GM06990 (cell line): ENCODE measurements around the gene ADAM8.

Experiments used
- DNase-seq: peaks from one replicate; pipeline ENCODE4 v3.0.0-alpha.2; 2011; ENCODE audit not compliant: insufficient read length; ENCODE audit errors: extremely low read depth
- H3K27me3 ChIP-seq: replicated peaks from 2 replicates; pipeline ENCODE4 v1.6.0; 2011; ENCODE audit warnings: low read length; ENCODE audit not compliant: control insufficient read depth, insufficient read depth
- H3K36me3 ChIP-seq: 2 replicates; pipeline ENCODE4 v1.5.1; 2011; ENCODE audit warnings: low read length; ENCODE audit not compliant: control insufficient read depth, insufficient read depth
- H3K4me3 ChIP-seq: replicated peaks from 2 replicates; pipeline ENCODE4 v1.5.1; 2011; ENCODE audit warnings: low read depth, mild to moderate bottlenecking, control low read depth, low read length
- TF ChIP-seq, protein P1 (sequence below): IDR thresholded peaks from 2 replicates; pipeline ENCODE4 v1.5.1; 2011; ENCODE audit warnings: low read length, control low read depth, mild to moderate bottlenecking, inconsistent platforms; ENCODE audit not compliant: insufficient read depth, poor library complexity, severe bottlenecking

The ADAM8 gene

DNA sequence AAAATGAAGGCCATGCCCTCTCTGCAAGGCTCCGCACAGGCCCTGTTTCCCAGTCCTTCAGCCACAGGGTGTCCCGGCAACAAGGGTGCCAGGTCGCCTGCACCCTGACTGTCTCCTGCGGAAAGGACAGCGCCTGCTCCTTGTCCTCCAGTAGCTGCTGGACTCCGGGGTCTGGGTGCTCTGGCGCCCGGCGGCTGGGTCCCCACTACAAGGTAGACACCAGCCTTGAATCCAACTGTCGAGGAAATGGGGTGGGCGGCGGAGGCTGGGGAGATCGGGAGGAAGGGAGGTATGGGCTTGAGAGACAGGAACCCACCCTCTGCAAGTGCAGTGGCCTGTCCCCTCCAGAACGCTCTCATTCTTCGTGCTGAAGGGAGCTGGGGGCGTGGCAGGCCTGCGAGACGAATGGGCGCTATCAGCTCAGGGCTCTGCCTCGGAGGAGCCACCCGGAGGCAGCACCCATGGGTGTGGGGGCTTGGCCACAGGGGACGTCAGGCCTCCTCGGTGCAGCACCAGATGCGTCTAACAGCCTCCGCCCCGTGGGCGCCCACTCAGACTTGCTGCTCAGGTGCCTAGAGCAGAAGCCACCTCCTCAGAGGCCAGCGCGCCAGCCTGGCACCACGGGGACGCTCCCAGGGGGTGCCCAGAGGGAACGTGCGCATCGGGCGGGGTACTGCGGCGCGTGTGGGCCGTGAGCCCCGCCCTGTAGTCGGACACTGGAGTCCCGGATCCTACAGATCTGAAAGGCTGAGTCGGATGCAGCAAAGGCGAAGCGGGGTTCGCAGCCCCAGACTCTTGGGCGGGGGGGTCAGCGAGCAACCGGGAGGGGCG lies 15.6 kb downstream of the ADAM8 start:
- DNase-seq, result peak; percentile 80
- H3K4me3 ChIP-seq, result peak overlapping the region; percentile 60
- no peaks in the 10 kb centered on the region for H3K27me3 ChIP-seq
- peaks cover 3% of the 10 kb centered on the region for H3K36me3 ChIP-seq
- TF ChIP-seq, protein P1, sequence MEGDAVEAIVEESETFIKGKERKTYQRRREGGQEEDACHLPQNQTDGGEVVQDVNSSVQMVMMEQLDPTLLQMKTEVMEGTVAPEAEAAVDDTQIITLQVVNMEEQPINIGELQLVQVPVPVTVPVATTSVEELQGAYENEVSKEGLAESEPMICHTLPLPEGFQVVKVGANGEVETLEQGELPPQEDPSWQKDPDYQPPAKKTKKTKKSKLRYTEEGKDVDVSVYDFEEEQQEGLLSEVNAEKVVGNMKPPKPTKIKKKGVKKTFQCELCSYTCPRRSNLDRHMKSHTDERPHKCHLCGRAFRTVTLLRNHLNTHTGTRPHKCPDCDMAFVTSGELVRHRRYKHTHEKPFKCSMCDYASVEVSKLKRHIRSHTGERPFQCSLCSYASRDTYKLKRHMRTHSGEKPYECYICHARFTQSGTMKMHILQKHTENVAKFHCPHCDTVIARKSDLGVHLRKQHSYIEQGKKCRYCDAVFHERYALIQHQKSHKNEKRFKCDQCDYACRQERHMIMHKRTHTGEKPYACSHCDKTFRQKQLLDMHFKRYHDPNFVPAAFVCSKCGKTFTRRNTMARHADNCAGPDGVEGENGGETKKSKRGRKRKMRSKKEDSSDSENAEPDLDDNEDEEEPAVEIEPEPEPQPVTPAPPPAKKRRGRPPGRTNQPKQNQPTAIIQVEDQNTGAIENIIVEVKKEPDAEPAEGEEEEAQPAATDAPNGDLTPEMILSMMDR, result peak; percentile 15

DNA sequence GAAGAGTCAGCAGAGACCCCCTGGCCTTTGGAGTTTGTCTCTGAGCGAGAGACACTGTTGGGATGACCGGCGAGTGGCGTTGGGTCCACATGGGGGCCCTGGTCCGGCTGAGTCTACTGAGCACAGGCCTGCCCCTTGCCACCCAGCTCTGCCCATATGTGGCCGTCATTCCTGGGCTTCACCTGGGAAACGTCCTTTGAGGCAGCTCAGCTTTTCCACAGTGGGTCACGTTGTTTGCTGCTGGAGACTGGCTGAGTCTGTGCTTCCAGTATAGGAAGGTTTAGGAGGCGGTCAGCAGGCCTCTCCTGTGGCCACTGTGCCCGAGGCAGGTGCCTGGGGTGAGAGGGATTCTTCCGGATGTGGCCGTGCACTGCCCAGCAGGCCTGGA lies 17.1 kb downstream of the ADAM8 start:
- TF ChIP-seq, protein P1, result no peak
- no peak for DNase-seq
- Histone ChIP-seq H3K4me3 (no peak overlapping the region), H3K27me3 (no peaks in the 10 kb centered on the region), H3K36me3 (no peaks in the 10 kb centered on the region; the same call in none of the 2 replicates)

DNA sequence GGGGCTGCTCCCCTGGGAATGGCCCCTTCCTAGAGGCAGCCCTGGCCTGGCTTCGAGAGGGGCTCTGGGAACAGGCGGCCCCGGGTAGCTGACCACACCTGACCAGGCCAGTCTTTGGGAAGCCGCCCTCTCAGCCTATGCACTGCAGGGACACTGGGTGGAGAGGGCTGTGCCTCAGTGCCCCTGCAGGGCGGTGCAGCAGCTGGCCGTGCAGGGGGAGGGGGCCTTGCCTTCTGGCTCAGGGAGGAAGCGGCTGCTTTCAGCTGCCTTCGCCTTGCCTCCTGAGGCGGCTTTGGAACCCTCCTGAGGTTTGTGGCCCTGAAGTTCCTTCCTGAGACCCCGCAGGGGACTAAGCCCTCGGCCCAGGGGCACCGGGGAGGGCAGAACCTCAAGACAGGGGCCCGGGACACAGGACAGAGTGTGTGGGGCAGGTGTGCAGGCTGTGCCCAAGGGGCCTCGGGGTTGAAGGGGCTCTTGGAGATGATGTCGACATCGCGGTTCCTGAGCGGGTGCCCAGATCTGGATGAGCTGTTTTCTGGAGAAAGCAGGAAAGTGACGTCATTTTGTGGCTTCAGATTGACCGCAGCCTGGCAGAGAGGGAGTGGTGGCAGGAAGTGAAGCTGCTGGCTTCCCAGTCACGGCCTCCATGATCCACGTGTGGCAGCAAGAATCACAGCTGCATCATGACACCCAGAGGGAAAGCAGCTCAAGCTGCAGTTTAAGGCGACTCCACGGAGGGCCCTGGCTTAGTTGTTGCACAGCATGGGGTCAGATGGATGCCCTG lies 17.7 kb downstream of the ADAM8 start:
- no peaks in the 10 kb centered on the region for H3K27me3 ChIP-seq
- TF ChIP-seq, protein P1, result no peak
- no peak overlapping the region for H3K4me3 ChIP-seq
- no peak for DNase-seq
- no peaks in the 10 kb centered on the region; the same call in 1 of the 2 replicates for H3K36me3 ChIP-seq

DNA sequence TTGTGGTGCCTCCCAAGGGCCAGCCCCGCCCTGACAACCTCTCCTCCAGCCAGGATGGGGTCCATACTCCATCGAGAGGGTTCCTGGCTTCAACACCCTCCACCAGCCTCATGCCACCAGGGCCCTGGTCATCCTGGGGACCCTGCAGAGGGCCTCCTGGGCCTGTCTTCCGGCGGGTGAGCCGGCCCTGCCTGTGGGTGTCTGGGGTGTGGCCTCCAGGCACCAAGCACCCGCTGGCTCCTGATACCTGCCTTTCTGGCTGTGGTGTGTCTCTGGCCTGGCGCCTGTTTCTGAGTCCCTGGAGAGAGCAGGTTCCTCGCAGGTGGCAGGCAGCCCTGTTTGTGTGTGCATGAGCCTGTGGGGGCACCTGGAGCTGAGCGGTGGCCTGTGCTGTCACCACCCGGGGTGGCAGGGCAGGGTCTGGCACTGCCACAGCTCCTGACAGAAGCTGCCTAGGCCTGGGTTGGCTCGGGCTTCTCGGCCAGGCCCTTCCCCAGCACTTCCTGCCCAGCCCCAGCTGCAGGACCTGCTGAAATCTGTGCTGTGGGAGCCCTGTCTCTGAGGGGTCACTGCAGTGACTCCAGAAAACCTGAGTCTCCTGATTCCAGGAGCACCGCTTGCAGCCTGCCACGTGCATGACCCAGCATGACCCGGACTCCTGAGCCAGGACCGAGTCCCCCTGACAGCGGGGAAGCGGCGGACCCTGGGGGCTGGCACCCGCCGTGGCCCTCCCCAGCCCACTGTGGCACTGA lies 18.4 kb downstream of the ADAM8 start:
- Histone ChIP-seq H3K27me3 (no peaks in the 10 kb centered on the region), H3K4me3 (no peak overlapping the region), H3K36me3 (no peaks in the 10 kb centered on the region; the same call in 1 of the 2 replicates)
- TF ChIP-seq, protein P1, result no peak
- DNase-seq, result peak; percentile 63

DNA sequence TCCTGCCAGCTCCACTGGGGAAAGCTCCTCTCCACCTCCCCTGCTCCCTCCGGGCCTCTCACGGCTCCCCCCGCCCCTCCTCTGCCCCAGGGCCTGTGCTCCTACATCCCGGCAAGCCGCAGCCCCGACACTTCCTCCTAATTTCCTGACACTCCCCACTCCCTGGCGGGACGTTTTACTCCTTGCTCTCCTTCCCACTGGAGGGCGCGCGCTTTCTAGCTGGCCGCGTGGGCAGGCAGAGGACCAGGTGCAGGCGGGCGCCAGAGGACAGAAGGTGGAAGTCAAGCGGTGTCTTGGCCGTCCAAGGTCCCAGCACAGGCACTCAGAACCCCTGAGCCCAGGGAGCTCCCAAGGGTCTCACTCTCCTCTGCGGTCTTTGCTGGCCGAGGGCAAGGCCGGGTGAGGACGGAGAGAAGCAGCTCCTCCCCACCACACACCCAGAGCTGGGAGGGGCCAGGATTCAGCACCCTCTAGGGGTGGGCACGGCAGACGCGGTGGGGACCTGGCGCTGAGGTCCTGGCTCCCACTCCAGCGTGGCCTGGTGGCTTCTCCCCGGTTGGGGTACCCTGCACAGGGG lies 19.1 kb downstream of the ADAM8 start:
- Histone ChIP-seq H3K4me3 (no peak overlapping the region), H3K27me3 (no peaks in the 10 kb centered on the region), H3K36me3 (no peaks in the 10 kb centered on the region; the same call in 1 of the 2 replicates)
- TF ChIP-seq, protein P1, result peak; percentile 45
- peak; percentile 52 for DNase-seq
